ENCODE measurements around the gene GASK1A.

Gene GASK1A

GRCh38 chr3:43079536-43080332, 100.6 kb downstream of the GASK1A start:
- peaks cover 20% of the 10 kb centered on the region; the same call in 1 of the 2 replicates for H3K9me3 ChIP-seq (ENCODE audit: insufficient read depth, low read depth, low read length)
- H3K27me3 ChIP-seq (ENCODE audit: insufficient read depth, low read length) = no peaks in the 10 kb centered on the region
- WGBS = 92% methylated on average over 31 of the region's 31 CpGs
- H3K27ac ChIP-seq (ENCODE audit: low read depth, low read length) = no peak overlapping the region
- no peak overlapping the region for H3K4me3 ChIP-seq (ENCODE audit: low read length)
- H3K36me3 ChIP-seq (ENCODE audit: insufficient read depth, low read length) = peaks cover 18% of the 10 kb centered on the region
- no peaks in the 10 kb centered on the region for H3K4me1 ChIP-seq (ENCODE audit: insufficient read depth, low read length)
- H3K9ac ChIP-seq (ENCODE audit: low read depth, low read length) = no peak overlapping the region

DNA sequence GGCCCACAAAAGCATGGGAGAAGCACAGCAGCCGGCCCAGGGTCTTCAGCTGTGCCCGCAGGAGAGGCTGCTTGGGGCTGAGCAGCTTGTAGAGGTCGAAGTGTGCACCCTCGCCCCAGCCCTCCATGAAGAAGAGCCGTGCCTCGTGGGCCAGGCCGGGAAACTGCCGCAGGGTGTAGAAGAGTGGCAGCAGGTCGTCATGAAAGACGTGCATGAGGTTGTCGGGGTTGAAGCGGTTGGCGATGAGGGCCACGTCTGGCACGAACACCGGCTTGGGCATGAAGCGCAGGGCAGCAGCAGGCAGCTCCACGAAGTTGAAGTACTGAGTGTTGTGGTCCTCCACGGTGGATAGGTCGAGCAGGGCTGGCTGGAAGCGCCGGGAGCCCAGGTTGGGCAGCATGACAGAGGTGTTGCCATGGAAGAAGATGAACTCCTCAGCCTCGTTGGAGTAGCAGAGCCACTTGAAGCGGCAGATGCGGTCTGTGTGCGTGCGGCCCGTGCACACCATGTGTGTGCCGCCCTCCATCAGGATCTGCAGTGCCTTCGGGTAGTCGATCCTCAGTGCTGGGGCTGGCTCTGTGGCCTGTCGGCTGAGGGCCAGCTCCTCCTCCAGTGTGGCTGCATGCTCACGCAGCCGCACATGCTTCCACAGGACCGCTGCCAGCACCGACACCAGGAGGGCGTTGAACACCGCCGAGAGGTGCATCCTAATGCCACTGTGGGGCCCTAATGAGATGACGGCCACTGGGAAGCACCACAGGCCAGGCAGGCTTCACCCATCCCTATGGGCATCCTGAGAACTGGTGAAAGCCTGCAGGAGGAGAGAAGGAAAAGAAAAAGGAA, 101.8 kb downstream of the GASK1A start:
- Histone ChIP-seq H3K27me3 (ENCODE audit: insufficient read depth, low read length) (no peaks in the 10 kb centered on the region), H3K4me1 (ENCODE audit: insufficient read depth, low read length) (no peaks in the 10 kb centered on the region), H3K9ac (ENCODE audit: low read depth, low read length) (no peak overlapping the region), H3K4me3 (ENCODE audit: low read length) (no peak overlapping the region), H3K27ac (ENCODE audit: low read depth, low read length) (no peak overlapping the region), H3K9me3 (ENCODE audit: insufficient read depth, low read depth, low read length) (peaks cover 20% of the 10 kb centered on the region; the same call in 1 of the 2 replicates), H3K36me3 (ENCODE audit: insufficient read depth, low read length) (peaks cover 18% of the 10 kb centered on the region)
- WGBS = 95% methylated on average over 40 of the region's 40 CpGs

- no peaks in the 10 kb centered on the region for H3K27me3 ChIP-seq (ENCODE audit: insufficient read depth, low read length)
- H3K4me1 ChIP-seq (ENCODE audit: insufficient read depth, low read length) = no peaks in the 10 kb centered on the region
- no peak overlapping the region for H3K4me3 ChIP-seq (ENCODE audit: low read length)
- no peak overlapping the region for H3K9ac ChIP-seq (ENCODE audit: low read depth, low read length)
- H3K36me3 ChIP-seq (ENCODE audit: insufficient read depth, low read length) = peaks cover 18% of the 10 kb centered on the region
- 92% methylated on average over 5 of the region's 5 CpGs for WGBS
- no peak overlapping the region for H3K27ac ChIP-seq (ENCODE audit: low read depth, low read length)
- H3K9me3 ChIP-seq (ENCODE audit: insufficient read depth, low read depth, low read length) = peaks cover 20% of the 10 kb centered on the region; the same call in 1 of the 2 replicates
Observed at GRCh38 chr3:43081796-43082195, 102.7 kb downstream of the GASK1A start.

- no peak overlapping the region for H3K4me3 ChIP-seq (ENCODE audit: low read length)
- 93% methylated on average over 2 of the region's 2 CpGs for WGBS
- no peak overlapping the region for H3K9ac ChIP-seq (ENCODE audit: low read depth, low read length)
Observed at GRCh38 chr3:43082457-43082856, 103.3 kb downstream of the GASK1A start.

DNA sequence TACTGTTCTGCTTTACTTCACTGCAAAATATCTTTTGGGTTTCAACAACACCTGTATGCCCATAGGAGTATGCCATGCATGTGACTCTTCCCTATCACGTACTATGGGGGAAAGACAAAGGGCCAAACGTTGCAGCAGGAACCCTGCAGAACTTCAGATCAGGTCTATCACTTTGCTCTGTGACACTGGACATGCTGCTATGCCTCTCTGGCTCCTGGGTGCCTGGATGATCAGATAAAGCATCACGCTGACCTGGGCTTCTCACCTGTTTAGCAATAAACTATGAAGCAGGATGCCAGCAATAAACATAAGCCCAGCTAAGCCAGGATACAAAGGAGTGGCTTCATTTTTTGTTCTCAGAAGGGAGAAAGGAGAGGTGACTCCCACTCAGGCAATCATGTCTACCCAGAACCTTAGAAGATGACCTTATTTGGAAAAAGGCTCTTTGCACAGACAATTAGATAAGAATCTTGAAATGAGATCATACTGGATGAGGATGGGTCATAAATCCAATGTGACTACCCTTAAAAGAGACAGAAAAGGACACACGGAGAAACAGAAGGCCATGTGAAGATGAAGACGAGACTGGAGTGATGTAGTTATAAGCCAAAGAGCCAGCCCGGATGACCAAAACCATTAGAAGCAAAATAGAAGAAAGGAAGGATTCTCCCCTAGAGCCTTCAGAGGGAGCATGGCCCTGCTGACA, 107.5 kb downstream of the GASK1A start:
- no peak overlapping the region for H3K4me3 ChIP-seq (ENCODE audit: low read length)
- no peaks in the 10 kb centered on the region; the same call in 1 of the 2 replicates for H3K36me3 ChIP-seq (ENCODE audit: insufficient read depth, low read length)
- WGBS = 92% methylated on average over 6 of the region's 6 CpGs
- H3K9ac ChIP-seq (ENCODE audit: low read depth, low read length) = no peak overlapping the region
- no peak overlapping the region for H3K27ac ChIP-seq (ENCODE audit: low read depth, low read length)
- no peaks in the 10 kb centered on the region for H3K27me3 ChIP-seq (ENCODE audit: insufficient read depth, low read length)
- H3K4me1 ChIP-seq (ENCODE audit: insufficient read depth, low read length) = no peaks in the 10 kb centered on the region
- H3K9me3 ChIP-seq (ENCODE audit: insufficient read depth, low read depth, low read length) = peaks cover 15% of the 10 kb centered on the region; the same call in 1 of the 2 replicates

More at GRCh38 chr3:43082457-43082856, 103.3 kb downstream of the GASK1A start:
- no peaks in the 10 kb centered on the region for H3K27me3 ChIP-seq (ENCODE audit: insufficient read depth, low read length)
- H3K9me3 ChIP-seq (ENCODE audit: insufficient read depth, low read depth, low read length) = peaks cover 20% of the 10 kb centered on the region; the same call in 1 of the 2 replicates
- no peaks in the 10 kb centered on the region for H3K4me1 ChIP-seq (ENCODE audit: insufficient read depth, low read length)
- peaks cover 18% of the 10 kb centered on the region for H3K36me3 ChIP-seq (ENCODE audit: insufficient read depth, low read length)
- H3K27ac ChIP-seq (ENCODE audit: low read depth, low read length) = no peak overlapping the region

DNA sequence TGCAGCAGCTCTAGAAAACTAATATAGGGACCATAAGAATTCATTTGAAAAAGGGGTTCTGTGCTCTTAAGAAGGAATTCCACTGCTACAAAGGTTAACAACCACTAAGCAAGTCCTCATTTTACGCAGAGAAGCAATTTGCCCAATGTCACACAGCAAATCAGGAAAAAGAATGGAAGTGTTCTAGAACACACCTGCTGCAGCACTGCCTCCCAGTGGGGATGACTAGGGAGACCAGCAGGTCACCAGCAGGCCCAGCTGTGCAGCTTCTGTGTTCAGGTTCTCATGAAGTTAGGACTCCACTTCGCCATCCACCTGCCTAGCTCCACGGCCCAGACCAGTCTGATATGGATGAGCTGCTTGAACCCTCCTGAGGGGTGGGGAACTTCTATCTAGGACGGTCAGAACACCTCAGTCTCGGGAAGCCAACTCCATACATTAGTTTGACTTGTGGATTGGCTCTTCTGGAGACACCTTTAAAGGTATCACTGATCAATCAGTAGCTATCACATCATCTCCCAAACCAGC, 108.2 kb downstream of the GASK1A start:
- 97% methylated on average over 5 of the region's 5 CpGs for WGBS
- Histone ChIP-seq H3K4me3 (ENCODE audit: low read length) (no peak overlapping the region), H3K9me3 (ENCODE audit: insufficient read depth, low read depth, low read length) (peaks cover 9% of the 10 kb centered on the region; the same call in 1 of the 2 replicates), H3K4me1 (ENCODE audit: insufficient read depth, low read length) (no peaks in the 10 kb centered on the region), H3K27ac (ENCODE audit: low read depth, low read length) (no peak overlapping the region), H3K9ac (ENCODE audit: low read depth, low read length) (no peak overlapping the region), H3K27me3 (ENCODE audit: insufficient read depth, low read length) (no peaks in the 10 kb centered on the region), H3K36me3 (ENCODE audit: insufficient read depth, low read length) (no peaks in the 10 kb centered on the region; the same call in 1 of the 2 replicates)

DNA sequence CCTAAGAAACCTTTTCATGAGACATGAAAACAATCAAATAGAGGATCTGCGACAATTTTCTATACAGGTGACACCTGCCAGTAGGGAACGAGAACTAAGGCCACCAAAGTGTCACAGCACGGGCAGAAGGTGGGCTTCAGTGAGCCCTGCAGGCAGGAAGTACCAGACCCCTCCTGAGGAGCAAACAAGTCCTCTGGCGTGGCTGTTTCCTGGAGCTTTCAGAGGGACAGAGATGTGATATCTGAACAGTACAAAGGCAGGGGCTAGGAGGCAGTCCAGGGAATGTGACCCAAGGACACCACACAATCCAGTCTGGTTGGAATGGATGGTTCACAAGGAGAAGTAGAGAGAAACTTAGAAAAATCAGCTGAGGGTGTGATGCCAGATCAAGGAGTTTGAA, 110.0 kb downstream of the GASK1A start:
- Histone ChIP-seq H3K27me3 (ENCODE audit: insufficient read depth, low read length) (no peaks in the 10 kb centered on the region), H3K4me1 (ENCODE audit: insufficient read depth, low read length) (no peaks in the 10 kb centered on the region), H3K9me3 (ENCODE audit: insufficient read depth, low read depth, low read length) (no peaks in the 10 kb centered on the region), H3K9ac (ENCODE audit: low read depth, low read length) (no peak overlapping the region), H3K27ac (ENCODE audit: low read depth, low read length) (no peak overlapping the region), H3K4me3 (ENCODE audit: low read length) (no peak overlapping the region), H3K36me3 (ENCODE audit: insufficient read depth, low read length) (no peaks in the 10 kb centered on the region)
- 95% methylated on average over 4 of the region's 4 CpGs for whole genome bisulfite sequencing

DNA sequence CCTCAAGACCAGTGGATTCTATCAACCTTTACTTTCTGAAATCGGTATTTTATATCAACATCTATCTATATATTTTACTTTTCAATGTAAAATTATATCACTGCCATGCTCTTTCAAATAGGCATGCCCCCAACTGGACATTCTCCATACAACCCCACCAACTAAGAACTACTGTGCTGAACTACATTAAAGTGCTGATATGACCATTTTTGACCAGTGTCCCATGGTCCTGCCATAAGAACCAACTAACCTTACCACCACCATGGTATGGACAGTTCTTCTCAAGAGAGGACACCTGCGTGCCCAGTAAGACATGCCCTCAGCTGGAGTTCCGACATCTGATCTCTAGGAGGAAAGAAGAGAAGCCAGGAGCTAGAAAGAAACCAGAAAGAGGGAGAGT, 111.1 kb downstream of the GASK1A start:
- no peak overlapping the region for H3K9ac ChIP-seq (ENCODE audit: low read depth, low read length)
- H3K4me3 ChIP-seq (ENCODE audit: low read length) = no peak overlapping the region
- H3K27me3 ChIP-seq (ENCODE audit: insufficient read depth, low read length) = no peaks in the 10 kb centered on the region
- no peaks in the 10 kb centered on the region for H3K36me3 ChIP-seq (ENCODE audit: insufficient read depth, low read length)
- H3K9me3 ChIP-seq (ENCODE audit: insufficient read depth, low read depth, low read length) = no peaks in the 10 kb centered on the region
- H3K4me1 ChIP-seq (ENCODE audit: insufficient read depth, low read length) = no peaks in the 10 kb centered on the region
- H3K27ac ChIP-seq (ENCODE audit: low read depth, low read length) = no peak overlapping the region
- 94% methylated on average over 3 of the region's 3 CpGs for WGBS

DNA sequence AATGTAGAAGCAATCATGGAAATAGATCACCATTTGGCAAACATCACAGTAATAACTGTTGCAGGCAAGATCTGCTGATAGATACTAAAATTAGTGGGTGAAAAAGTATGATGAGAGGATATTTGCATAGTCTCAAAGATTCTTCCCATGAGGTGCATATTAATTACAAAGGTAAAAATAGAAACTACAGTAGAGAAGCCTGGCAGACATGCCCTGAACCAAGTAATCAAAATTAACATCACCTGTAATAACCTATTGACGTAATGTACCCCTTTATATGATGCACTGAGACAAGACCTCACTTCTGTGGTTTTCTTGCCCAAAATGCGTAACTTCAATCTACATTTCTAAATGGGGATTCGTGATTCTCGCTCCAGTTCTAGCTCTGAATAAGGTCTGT, 112.4 kb downstream of the GASK1A start:
- WGBS = 96% methylated on average over 4 of the region's 4 CpGs
- Histone ChIP-seq H3K27ac (ENCODE audit: low read depth, low read length) (no peak overlapping the region), H3K9me3 (ENCODE audit: insufficient read depth, low read depth, low read length) (no peaks in the 10 kb centered on the region), H3K27me3 (ENCODE audit: insufficient read depth, low read length) (no peaks in the 10 kb centered on the region), H3K36me3 (ENCODE audit: insufficient read depth, low read length) (no peaks in the 10 kb centered on the region), H3K4me3 (ENCODE audit: low read length) (no peak overlapping the region), H3K9ac (ENCODE audit: low read depth, low read length) (no peak overlapping the region), H3K4me1 (ENCODE audit: insufficient read depth, low read length) (no peaks in the 10 kb centered on the region)

GRCh38 chr3:43093006-43093405, 113.9 kb downstream of the GASK1A start:
- Histone ChIP-seq H3K36me3 (ENCODE audit: insufficient read depth, low read length) (no peaks in the 10 kb centered on the region), H3K27ac (ENCODE audit: low read depth, low read length) (no peak overlapping the region), H3K27me3 (ENCODE audit: insufficient read depth, low read length) (no peaks in the 10 kb centered on the region), H3K9me3 (ENCODE audit: insufficient read depth, low read depth, low read length) (no peaks in the 10 kb centered on the region), H3K4me1 (ENCODE audit: insufficient read depth, low read length) (no peaks in the 10 kb centered on the region), H3K4me3 (ENCODE audit: low read length) (no peak overlapping the region), H3K9ac (ENCODE audit: low read depth, low read length) (no peak overlapping the region)
- WGBS = 90% methylated on average over 1 of the region's 1 CpG
